SK-N-SH (cell line): ENCODE results near the gene PLEKHG7. TPM values are rescaled to one million over a fixed set of nuclear protein-coding genes. Genes with fewer than 3 reads are reported as not detected.

ENCODE experiments used
- CTCF ChIA-PET: fragments of 300-600, 350-600 bp; formaldehyde crosslinking; extraction: SDS; loops from one replicate; lab custom pipeline; 2021; lab: Yijun Ruan, JAX
- POLR2A ChIA-PET: fragments of 350-600 bp; sonication (Branson Sonifier 250); formaldehyde crosslinking; extraction: SDS; loops from one replicate; lab custom pipeline; 2020; ENCODE audit warnings: antibody characterized with exemption, inconsistent platforms; lab: Yijun Ruan, JAX
- DNase-seq: peaks from one replicate; pipeline ENCODE4 v3.0.0; 2012
- H2AFZ ChIP-seq: fragments of 200-600 bp; sonication (generic); 2 replicates; pipeline ENCODE4 v1.8.1; 2016; ENCODE audit warnings: antibody characterized with exemption, mild to moderate bottlenecking, low read depth
- H3F3A ChIP-seq: fragments of 200-600 bp; sonication (generic); replicated peaks from 2 replicates; pipeline ENCODE3; 2016; ENCODE audit warnings: antibody characterized with exemption, mild to moderate bottlenecking; ENCODE audit not compliant: insufficient read depth
- H3K27ac ChIP-seq, 2 experiments: fragments of 200-500 bp in 1 of 2; fragments of 200-600 bp in 1 of 2; sonication (Bioruptor generic) in 1 of 2; sonication (generic), shearing (Covaris generic) in 1 of 2; 2 replicates each; pipeline versions ENCODE4 v1.5.1 to v1.6.1; 2014 to 2016; ENCODE audit warnings: low read depth in 2 of 2, inconsistent platforms in 1 of 2, low read length in 1 of 2, mild to moderate bottlenecking in 1 of 2, mixed read lengths in 1 of 2
- H3K27me3 ChIP-seq: fragments of 200-600 bp; sonication (generic), shearing (Covaris generic); 2 replicates; pipeline ENCODE4 v1.6.1; 2016; ENCODE audit warnings: mixed run types; ENCODE audit not compliant: insufficient read depth
- H3K36me3 ChIP-seq, 2 experiments: fragments of 200-500 bp in 1 of 2; fragments of 200-600 bp in 1 of 2; sonication (Bioruptor generic) in 1 of 2; sonication (generic) in 1 of 2; replicated peaks in 1 of 2; 2 replicates each; pipeline versions ENCODE3 to v1.5.1; 2014 to 2016; ENCODE audit warnings: low read length in 1 of 2, mild to moderate bottlenecking in 1 of 2; ENCODE audit not compliant: insufficient read depth in 2 of 2, control insufficient read depth in 1 of 2
- H3K4me1 ChIP-seq, 2 experiments: fragments of 200-500 bp in 1 of 2; fragments of 200-600 bp in 1 of 2; sonication (Bioruptor generic) in 1 of 2; sonication (generic), shearing (Covaris generic) in 1 of 2; 2 replicates each; pipeline versions ENCODE4 v1.5.1 to v1.6.1; 2014 to 2016; ENCODE audit warnings: low read depth in 1 of 2, low read length in 1 of 2, mixed run types in 1 of 2; ENCODE audit not compliant: insufficient read depth in 2 of 2, control insufficient read depth in 1 of 2
- H3K4me2 ChIP-seq: fragments of 200-600 bp; sonication (generic), shearing (Covaris generic); 2 replicates; pipeline ENCODE4 v1.6.1; 2017; ENCODE audit warnings: mixed run types
- H3K4me3 ChIP-seq, 2 experiments: fragments of 200-500 bp in 1 of 2; fragments of 200-600 bp in 1 of 2; sonication (Bioruptor generic) in 1 of 2; sonication (generic), shearing (Covaris generic) in 1 of 2; 2 replicates each; pipeline versions ENCODE4 v1.5.1 to v1.8.1; 2014 to 2016; ENCODE audit warnings: low read depth in 2 of 2, inconsistent platforms in 1 of 2, low read length in 1 of 2, mild to moderate bottlenecking in 1 of 2, mixed read lengths in 1 of 2, moderate library complexity in 1 of 2
- H3K79me2 ChIP-seq: fragments of 200-600 bp; sonication (generic); 2 replicates; pipeline ENCODE4 v1.8.1; 2017; ENCODE audit warnings: mild to moderate bottlenecking; ENCODE audit not compliant: insufficient read depth
- H3K9ac ChIP-seq: fragments of 200-600 bp; sonication (generic); 2 replicates; pipeline ENCODE4 v1.6.1; 2017; ENCODE audit warnings: mixed run types
- H3K9me2 ChIP-seq: fragments of 200-600 bp; sonication (generic); 2 replicates; pipeline ENCODE4 v1.6.1; 2017; ENCODE audit warnings: mixed run types
- H3K9me3 ChIP-seq: fragments of 200-600 bp; sonication (generic); 2 replicates; pipeline ENCODE4 v1.6.1; 2017; ENCODE audit warnings: mixed run types, mild to moderate bottlenecking, moderate library complexity
- H4K20me1 ChIP-seq: fragments of 200-600 bp; sonication (generic); 2 replicates; pipeline ENCODE4 v1.6.1; 2017; ENCODE audit warnings: mild to moderate bottlenecking, mixed run types; ENCODE audit not compliant: insufficient read depth
- EP300 ChIP-seq, 2 experiments: IDR thresholded peaks; 2 replicates each; pipeline versions ENCODE4 v1.4.0 to v1.6.1; 2012; ENCODE audit warnings: borderline replicate concordance in 1 of 2, low read depth in 1 of 2, low read length in 1 of 2
- FOSL2 ChIP-seq: IDR thresholded peaks from 2 replicates; pipeline ENCODE4 v1.4.0; 2012; ENCODE audit warnings: low read depth, mild to moderate bottlenecking, moderate library complexity, borderline replicate concordance
- FOXJ3 ChIP-seq: sonication (generic); formaldehyde crosslinking; IDR thresholded peaks from 2 replicates; pipeline ENCODE4 v1.5.1; 2020; ENCODE audit warnings: mild to moderate bottlenecking, missing genetic modification reagents
- GABPA ChIP-seq: IDR thresholded peaks from 2 replicates; pipeline ENCODE4 v1.4.0; 2012; ENCODE audit warnings: low read depth, mild to moderate bottlenecking
- MEF2A ChIP-seq: IDR thresholded peaks from 2 replicates; pipeline ENCODE4 v1.4.0; 2012; ENCODE audit warnings: low read depth, borderline replicate concordance
- NFIC ChIP-seq: IDR thresholded peaks from 2 replicates; pipeline ENCODE4 v1.4.0; 2012; ENCODE audit warnings: borderline replicate concordance
- NRF1 ChIP-seq: IDR thresholded peaks from 2 replicates; pipeline ENCODE4 v1.6.1; 2012; ENCODE audit warnings: low read depth, mild to moderate bottlenecking, low read length
- PBX3 ChIP-seq: IDR thresholded peaks from 2 replicates; pipeline ENCODE4; 2012
- RFX5 ChIP-seq: IDR thresholded peaks from 2 replicates; pipeline ENCODE4 v1.6.1; 2012; ENCODE audit warnings: mild to moderate bottlenecking, improper control_type of control experiment, low read length
- TAF1 ChIP-seq: IDR thresholded peaks from 2 replicates; pipeline ENCODE4 v1.6.1; 2012; ENCODE audit warnings: low read depth, mild to moderate bottlenecking, low read length, moderate library complexity, borderline replicate concordance
- whole genome bisulfite sequencing: methylation state at CpG from one replicate; pipeline ENCODE4 v1.1.6; 2017; ENCODE audit warnings: low lambda C conversion rate; 5-methylcytosine and 5-hydroxymethylcytosine counted together
- polyA plus RNA-seq, 3 experiments: library from polyadenylated mRNA; depleted of rRNA; stranded (reverse); fragments of >200 nt; gene quantifications; 2 replicates each; pipeline ENCODE4 v1.2.3, GENCODE V29; 2012
- TF ChIP-seq, protein P1 (sequence below): fragments of 150-350 bp; IDR thresholded peaks from 2 replicates; pipeline ENCODE4 v1.6.1; 2016; ENCODE audit warnings: mild to moderate bottlenecking, low read depth, low read length
- TF ChIP-seq, protein P2 (sequence below): IDR thresholded peaks from 2 replicates; pipeline ENCODE4 v1.6.1; 2012; ENCODE audit warnings: mild to moderate bottlenecking, low read depth, low read length, moderate library complexity

The PLEKHG7 gene
- polyA plus RNA-seq, 1 of the 3 experiments (the other 2 are of a cell fraction) = not detected

GRCh38 chr12:92796650-92797049 lies 93.9 kb downstream of the PLEKHG7 start:
- CTCF ChIA-PET = interaction anchor here (2.7 kb wide), 1 partner anchor 13 kb away, joined by 12 read pairs; no protein-coding TSS in a partner anchor
- no peak overlapping the region for H3K9ac ChIP-seq
- H3K4me2 ChIP-seq = no peak overlapping the region
- no peak overlapping the region for H2AFZ ChIP-seq
- POLR2A ChIA-PET = no interaction called here
- H3K4me1 ChIP-seq = peaks cover 0 to 5% of the 10 kb centered on the region in 2 experiments; a peak in 1 of 4 replicates
- 0 out of 2 replicates have a peak, but pooled peaks have one; percentile 11 for TF ChIP-seq FOSL2
- TF ChIP-seq TAF1 = no peak
- H3F3A ChIP-seq = peaks cover 8% of the 10 kb centered on the region
- no peaks in the 10 kb centered on the region for H3K27me3 ChIP-seq
- peak overlapping the region in 1 of 2 experiments; percentile 16; a peak in 1 of 4 replicates for H3K27ac ChIP-seq
- H3K9me3 ChIP-seq = no peaks in the 10 kb centered on the region
- peaks cover 24 to 54% of the 10 kb centered on the region in 2 experiments for H3K36me3 ChIP-seq
- no peaks in the 10 kb centered on the region for H3K9me2 ChIP-seq
- H3K79me2 ChIP-seq = peaks cover 25% of the 10 kb centered on the region; the same call in 1 of the 2 replicates
- no peaks in the 10 kb centered on the region for H4K20me1 ChIP-seq
- no peak overlapping the region for H3K4me3 ChIP-seq
- no peak for DNase-seq

DNA sequence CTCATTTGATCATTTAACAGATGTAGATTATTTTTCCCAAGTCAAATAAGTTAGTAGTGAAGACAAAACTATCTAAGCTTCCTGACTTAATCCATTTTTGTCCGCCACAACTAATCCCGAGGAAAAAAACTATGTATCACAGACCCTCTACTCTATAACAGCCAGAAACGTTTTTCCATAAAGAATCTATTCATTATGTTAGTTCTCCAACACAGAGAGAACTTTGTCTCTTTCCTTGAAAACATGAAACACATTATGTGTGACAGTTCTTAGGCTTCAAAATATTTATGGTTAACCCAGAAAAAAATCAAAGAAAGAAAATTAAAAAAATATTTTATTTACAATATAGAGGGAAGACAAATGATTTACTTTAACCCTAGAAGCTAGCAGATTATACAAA lies 100.1 kb downstream of the PLEKHG7 start:
- Histone ChIP-seq H4K20me1 (no peaks in the 10 kb centered on the region), H3K27ac (no peak overlapping the region), H3K9me2 (no peaks in the 10 kb centered on the region), H3K4me2 (no peak overlapping the region), H2AFZ (no peak overlapping the region), H3F3A (peaks cover under 1% of the 10 kb centered on the region), H3K36me3 (peaks cover 41 to 77% of the 10 kb centered on the region in 2 experiments), H3K4me1 (no peaks in the 10 kb centered on the region), H3K79me2 (peaks cover 3% of the 10 kb centered on the region; the same call in 1 of the 2 replicates), H3K4me3 (no peak overlapping the region), H3K27me3 (no peaks in the 10 kb centered on the region), H3K9me3 (peaks cover 7% of the 10 kb centered on the region; the same call in 1 of the 2 replicates), H3K9ac (no peak overlapping the region)
- DNase-seq = no peak
- CTCF ChIA-PET = no interaction called here
- TF ChIP-seq MEF2A = no peak
- no peak for TF ChIP-seq EP300 (IDR thresholded peaks at IDR 0.05; ENCODE audit: borderline replicate concordance in 1 of 2, low read depth in 1 of 2, low read length in 1 of 2)
- TF ChIP-seq PBX3 = no peak
- no peak for TF ChIP-seq NFIC
- TF ChIP-seq, all 33 proteins: peak for 0
- 91% methylated on average over 3 of the region's 3 CpGs for WGBS
- POLR2A ChIA-PET = no interaction called here

DNA sequence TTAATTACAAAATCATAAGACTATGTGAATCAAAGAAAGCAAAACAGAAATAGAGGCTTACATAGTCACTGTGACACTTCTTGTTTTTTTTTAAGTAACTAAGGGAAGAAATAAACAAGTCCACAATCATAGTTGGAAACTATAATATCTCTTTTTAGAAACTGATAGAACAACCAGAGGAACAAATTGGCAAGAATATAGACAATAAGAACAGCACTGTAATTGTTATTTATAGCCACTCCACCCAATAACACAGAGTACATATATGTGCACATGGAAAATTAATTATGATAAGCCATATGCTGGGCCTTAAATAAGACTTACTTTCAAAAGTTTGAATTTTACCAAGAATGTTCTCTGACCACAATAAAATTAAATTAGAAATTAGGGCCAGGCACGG lies 101.1 kb downstream of the PLEKHG7 start:
- TF ChIP-seq NFIC = no peak
- TF ChIP-seq FOXJ3 = no peak
- TF ChIP-seq, protein P1, sequence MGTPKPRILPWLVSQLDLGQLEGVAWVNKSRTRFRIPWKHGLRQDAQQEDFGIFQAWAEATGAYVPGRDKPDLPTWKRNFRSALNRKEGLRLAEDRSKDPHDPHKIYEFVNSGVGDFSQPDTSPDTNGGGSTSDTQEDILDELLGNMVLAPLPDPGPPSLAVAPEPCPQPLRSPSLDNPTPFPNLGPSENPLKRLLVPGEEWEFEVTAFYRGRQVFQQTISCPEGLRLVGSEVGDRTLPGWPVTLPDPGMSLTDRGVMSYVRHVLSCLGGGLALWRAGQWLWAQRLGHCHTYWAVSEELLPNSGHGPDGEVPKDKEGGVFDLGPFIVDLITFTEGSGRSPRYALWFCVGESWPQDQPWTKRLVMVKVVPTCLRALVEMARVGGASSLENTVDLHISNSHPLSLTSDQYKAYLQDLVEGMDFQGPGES = no peak
- TF ChIP-seq NRF1 = no peak
- no peak for TF ChIP-seq GABPA
- TF ChIP-seq, protein P2, sequence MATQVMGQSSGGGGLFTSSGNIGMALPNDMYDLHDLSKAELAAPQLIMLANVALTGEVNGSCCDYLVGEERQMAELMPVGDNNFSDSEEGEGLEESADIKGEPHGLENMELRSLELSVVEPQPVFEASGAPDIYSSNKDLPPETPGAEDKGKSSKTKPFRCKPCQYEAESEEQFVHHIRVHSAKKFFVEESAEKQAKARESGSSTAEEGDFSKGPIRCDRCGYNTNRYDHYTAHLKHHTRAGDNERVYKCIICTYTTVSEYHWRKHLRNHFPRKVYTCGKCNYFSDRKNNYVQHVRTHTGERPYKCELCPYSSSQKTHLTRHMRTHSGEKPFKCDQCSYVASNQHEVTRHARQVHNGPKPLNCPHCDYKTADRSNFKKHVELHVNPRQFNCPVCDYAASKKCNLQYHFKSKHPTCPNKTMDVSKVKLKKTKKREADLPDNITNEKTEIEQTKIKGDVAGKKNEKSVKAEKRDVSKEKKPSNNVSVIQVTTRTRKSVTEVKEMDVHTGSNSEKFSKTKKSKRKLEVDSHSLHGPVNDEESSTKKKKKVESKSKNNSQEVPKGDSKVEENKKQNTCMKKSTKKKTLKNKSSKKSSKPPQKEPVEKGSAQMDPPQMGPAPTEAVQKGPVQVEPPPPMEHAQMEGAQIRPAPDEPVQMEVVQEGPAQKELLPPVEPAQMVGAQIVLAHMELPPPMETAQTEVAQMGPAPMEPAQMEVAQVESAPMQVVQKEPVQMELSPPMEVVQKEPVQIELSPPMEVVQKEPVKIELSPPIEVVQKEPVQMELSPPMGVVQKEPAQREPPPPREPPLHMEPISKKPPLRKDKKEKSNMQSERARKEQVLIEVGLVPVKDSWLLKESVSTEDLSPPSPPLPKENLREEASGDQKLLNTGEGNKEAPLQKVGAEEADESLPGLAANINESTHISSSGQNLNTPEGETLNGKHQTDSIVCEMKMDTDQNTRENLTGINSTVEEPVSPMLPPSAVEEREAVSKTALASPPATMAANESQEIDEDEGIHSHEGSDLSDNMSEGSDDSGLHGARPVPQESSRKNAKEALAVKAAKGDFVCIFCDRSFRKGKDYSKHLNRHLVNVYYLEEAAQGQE = no peak
- TF ChIP-seq RFX5 = no peak
- no peaks in the 10 kb centered on the region for H3K27me3 ChIP-seq
- ChIA-PET CTCF (no interaction called here), POLR2A (no interaction called here)
- H3K9me3 ChIP-seq = peaks cover 7% of the 10 kb centered on the region; the same call in 1 of the 2 replicates
- H3F3A ChIP-seq = no peaks in the 10 kb centered on the region
- H2AFZ ChIP-seq = no peak overlapping the region
- peaks cover 50 to 78% of the 10 kb centered on the region in 2 experiments for H3K36me3 ChIP-seq
- no peak for DNase-seq
- WGBS = 100% methylated on average over 1 of the region's 1 CpG
- no peak overlapping the region for H3K4me2 ChIP-seq
- H3K4me1 ChIP-seq = no peaks in the 10 kb centered on the region
- H3K27ac ChIP-seq = no peak overlapping the region
- no peak overlapping the region for H3K9ac ChIP-seq
- H3K9me2 ChIP-seq = no peaks in the 10 kb centered on the region
- H3K4me3 ChIP-seq = no peak overlapping the region
- H4K20me1 ChIP-seq = no peaks in the 10 kb centered on the region
- peaks cover 3% of the 10 kb centered on the region; the same call in 1 of the 2 replicates for H3K79me2 ChIP-seq
